ENCODE data around the gene CFAP119.

Gene CFAP119

DNA sequence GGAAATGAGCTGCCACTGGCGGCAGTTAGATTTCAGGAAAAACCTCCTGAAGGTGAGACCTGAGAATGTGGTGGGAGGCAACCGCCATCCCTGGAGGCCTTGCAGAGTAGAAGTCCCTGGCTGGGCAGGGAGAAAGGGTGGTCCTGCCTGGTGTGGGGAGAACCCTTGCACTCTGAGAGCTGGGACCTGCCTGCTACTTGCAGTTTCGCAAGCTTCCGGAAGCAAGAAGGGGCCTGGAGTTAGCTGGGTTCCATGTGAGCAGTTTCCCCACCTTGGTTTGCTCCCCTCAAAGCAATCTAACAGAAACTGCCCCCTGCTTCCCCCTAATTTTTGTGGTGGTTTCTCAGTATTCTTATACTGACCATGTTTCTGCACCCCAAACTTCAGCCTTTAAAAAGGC lies 18.7 kb upstream of the CFAP119 start:
- no peak for DNase-seq

DNA sequence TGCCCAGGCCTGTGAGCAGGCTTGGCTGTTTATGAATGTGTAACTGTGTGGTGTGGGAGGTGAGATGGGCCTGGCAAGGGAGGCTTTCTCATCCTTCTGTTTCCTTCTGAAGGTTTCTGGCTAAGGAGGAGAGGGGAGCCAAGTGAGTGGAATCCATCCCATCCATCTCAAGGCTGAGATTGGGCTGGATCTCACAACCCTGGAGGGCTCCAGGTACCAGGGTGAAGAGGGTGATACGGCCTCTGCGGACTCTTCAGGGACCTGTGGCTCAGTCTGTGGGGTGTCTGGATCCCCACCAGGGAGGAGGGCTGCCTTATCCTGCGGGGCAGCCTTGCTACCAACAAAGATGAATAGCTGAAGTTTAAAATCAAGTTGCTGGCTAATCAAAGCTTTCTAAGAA lies 18.2 kb upstream of the CFAP119 start:
- no peak for DNase-seq

DNA sequence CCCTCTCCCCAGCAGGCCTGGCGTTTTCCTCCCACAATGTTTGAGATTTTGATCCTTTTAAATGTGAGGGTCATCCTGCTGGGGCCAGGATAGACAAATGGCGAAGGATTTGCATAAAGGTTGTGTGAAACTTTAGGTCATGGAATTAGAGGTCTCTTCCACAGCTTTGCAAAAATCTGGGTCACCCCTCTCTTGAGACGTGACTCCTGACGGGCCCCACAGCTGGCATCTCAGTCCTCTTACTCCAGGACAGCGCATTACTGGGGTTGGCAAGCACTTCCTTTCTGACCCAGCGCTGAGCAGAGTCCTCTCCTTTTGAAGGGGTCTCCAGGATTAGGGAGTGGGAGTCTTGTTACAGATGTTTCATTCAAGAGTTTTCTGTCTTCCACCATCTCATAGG lies 17.7 kb upstream of the CFAP119 start:
- no peak for DNase-seq

DNA sequence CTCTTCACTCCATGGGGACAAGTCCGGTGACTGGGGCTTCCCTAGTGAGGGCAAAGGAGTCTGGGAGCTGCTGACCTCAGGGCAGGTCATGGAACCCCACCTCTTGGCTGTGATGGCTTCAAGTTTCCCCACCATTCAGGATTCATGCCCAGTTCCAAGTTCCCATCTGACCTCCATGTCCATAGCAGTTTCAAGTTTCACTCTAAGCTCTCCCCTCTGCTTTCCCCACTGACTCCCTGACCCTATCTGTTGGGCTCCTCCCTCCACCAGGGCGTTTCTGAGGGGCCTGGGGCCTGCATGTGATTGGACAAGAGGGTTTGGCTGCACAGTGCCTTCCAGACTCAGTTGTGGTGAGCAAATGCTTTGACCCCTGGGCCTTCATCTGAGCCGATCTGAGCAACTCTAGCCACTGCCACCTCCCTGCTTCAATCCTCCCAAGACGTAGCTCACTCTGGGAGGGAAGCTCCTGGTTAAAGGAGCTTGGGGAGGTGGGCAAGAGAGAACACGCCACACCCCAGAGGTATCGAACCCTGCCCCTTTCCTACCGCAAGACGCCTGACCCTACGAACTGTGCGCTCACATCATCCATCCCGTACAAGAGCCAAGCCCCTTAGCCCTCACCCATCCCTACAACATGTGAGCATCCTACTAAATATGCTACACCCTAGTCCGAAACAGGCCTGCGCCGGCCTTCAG lies 16.8 kb upstream of the CFAP119 start:
- no peak for DNase-seq

DNA sequence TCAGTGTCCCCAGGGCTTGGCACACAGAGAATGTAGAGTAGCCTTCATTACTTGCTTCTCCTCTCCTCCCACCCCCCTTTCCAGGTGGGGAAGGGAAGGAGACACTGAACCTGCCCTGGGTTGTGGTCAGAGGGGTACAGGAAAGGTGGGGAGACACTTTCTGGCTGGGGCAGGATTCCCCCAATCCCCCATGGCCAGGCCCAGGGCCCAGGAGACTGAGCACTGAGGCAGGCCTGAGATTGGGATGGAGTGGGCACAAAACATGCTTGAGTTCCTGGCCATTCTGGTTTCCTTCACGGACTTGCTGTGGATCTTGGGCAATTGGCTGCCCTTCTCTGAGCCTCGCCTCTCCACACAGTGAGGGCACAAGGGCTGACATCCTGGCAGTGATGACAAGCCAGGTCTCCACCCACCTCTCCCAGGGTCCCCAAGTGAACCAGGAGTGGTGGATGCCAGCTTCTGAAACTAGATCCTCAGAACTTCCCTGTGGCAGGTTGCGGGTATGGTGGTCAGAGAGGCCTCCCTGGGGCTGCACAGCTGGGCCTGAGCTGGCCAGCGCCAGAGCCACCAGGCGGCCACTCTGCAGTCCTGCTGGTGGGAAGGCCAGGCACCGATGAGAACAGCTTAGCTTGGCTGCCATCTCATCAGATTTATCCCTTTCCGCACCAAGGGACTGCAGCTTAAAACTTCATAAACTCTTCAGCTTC lies 15.9 kb upstream of the CFAP119 start:
- DNase-seq, result no peak

DNA sequence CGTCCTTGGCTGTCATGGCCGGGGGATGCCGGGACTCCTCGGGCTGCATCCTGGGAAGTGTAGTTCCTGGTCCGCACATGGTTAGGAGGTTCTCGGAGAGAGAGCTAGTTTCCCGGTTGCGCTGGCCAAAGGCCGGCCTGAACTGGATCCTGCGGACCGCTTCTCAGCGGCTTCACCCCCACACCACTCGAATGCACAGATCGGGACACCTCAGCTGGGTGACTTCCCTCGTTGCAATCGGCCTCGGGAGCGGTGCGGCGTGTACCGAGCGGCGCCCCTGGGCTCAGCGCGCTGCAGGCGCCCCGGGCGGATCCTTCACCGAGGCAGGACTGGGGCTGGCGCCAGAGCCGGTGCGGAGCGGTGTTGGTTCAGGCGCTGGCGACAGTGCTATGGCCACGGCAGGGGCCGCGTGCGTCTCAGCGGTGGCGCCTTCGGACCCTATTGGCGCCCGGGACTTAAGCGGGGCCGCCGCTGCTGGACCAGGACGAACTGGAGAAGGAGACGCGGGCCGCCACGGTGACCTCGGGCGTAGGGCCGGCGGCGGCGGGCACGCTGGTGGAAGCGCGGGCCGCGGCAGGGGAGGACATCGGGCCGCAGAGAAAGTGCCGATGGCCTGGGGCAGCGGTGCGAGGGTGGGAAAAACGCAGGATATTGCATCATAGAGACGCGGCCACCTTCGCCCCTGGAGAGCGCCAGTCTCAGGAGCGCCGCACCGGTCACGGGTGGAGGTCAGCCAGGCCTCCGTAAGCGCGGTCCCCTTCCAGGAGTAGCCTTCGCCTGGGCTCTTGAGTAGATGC lies 13.7 kb upstream of the CFAP119 start:
- peak; percentile 60 for DNase-seq

DNA sequence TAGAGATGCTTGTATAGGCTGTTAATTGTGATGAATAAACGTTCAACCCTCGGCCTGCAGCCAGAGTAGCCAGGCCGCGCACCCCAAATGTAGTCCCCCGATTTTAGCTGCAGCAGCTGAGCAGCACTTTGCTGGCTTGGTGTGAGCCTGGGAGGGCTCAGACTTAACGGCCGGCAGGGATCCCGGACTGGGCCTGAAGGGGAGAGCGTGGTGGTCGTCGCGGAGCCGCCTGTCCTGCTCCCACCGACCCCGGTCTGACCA lies 13.2 kb upstream of the CFAP119 start:
- DNase-seq, result no peak

DNA sequence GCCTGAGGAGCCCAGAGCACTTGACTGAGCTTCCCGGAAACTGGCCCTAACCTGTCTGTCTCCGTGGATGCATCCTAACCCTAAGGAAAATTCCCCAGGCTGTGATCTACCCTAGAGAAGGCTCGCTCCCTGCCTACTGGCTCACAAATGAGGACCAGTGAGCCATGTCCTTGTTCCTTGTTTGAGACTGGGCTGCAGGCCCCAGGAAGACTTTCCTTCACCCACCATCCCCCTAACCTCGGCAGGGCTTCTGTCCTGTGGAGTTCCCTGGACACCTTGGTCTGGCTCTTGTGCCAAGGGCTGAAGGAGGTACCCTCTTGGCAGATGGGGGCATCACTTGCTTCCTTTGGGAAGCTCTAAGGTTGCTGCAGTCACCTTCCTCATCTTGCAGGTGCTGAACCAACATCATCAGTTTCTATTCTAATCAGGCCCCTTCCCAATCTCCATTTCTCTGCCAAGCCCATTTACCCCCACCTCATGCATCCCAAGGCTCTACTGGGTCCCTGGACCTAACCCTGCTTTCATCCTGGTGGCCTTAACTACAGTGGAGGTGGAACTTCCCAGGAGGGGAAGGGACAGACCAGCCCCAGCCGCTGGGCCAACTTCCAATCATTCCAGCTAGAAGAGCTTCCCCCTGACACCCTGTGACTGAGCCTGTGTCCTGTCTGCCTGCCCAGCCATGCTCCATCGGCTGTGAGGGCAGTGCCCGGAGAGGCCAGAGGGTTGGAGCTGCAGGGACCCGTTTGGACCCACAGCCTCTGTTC lies 12.7 kb upstream of the CFAP119 start:
- no peak for DNase-seq

DNA sequence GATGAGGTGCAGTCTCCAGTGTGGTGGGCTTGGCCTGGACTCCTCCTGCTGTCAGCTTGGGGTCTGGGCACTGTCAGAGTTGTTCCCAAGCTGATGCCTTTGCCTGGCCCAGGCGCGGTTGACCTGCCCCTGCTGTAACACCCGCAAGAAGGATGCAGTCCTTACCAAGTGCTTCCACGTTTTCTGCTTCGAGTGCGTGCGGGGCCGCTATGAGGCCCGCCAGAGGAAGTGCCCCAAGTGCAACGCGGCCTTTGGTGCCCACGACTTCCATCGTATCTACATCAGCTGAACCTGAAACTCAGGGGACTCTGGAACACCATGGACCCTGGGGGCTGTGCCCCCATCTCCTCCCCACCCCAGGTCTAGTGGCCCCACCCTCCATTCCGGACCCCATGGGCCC lies 12.0 kb upstream of the CFAP119 start:
- no peak for DNase-seq

DNA sequence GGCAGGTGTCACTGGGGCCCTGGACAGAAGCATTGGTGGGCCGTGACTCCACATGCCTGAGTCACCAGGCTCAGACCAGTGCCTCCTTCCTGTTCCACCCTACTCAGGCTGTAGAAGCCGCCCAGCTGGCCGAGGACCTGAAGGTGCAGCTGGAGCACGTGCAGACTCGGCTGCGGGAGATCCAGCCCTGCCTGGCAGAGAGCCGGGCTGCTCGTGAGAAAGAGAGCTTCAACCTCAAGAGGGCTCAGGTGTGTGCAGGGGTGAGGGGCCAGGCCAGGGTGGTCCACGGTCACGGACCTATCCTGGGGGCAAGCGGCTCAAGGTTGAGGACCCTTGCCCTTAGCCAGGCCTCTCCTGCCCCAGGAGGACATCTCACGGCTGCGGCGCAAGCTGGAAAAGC lies 9.9 kb upstream of the CFAP119 start:
- DNase-seq, result no peak

DNA sequence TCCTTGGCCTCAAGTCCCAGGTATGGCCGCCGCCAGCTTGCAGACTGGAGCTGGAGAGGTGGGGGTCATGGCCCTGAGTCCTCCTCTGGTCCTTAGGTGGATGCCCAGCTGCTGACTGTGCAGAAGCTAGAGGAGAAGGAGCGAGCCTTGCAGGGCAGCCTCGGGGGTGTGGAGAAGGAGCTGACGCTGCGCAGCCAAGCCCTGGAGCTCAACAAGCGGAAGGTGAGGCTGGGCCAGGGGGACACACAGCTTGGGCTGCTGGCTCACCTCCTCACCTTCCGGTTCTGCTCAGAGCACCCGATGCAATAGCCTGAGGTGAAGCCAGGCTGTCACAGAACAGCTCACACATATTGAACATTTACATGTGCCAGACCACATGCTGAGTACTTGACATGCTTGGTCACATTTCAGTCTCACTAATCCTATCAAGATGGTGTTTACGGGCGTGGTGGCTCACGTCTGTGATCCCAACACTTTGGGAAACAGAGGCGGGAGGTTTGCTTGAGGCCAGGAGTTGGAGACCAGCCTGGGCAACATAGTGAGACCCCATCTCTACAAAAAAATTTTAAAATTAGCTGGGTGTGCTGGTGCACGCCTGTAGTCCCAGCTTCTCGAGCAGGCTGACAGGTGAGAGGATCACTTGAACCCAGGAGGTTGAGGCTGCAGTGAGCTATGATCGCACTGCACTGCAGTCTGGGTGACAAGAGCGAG lies 7.7 kb upstream of the CFAP119 start:
- no peak for DNase-seq

DNA sequence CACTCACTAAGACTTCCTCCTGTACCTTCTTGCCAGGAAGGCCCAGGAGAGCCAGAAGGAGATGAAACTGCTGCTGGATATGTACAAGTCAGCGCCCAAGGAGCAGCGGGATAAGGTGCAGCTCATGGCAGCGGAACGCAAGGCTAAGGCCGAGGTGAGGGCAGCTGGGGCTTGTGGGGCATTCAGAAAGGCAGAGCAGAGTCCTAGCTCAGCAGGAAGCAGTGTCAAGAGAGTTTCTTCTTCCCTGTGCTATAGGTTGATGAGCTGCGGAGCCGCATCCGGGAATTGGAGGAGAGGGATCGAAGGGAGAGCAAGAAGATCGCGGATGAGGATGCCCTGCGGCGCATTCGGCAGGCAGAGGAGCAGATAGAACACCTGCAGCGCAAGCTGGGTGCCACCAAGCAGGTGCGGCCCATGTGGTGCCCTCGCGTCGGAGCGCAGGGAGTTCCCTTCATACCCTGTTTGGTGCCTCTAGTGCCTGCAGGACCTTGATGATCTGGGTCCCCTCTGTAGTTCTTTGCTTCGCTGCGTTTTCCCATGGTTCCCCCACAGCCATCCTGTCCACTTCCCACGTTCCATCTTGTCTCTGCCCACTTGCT lies 6.8 kb upstream of the CFAP119 start:
- DNase-seq, result no peak

DNA sequence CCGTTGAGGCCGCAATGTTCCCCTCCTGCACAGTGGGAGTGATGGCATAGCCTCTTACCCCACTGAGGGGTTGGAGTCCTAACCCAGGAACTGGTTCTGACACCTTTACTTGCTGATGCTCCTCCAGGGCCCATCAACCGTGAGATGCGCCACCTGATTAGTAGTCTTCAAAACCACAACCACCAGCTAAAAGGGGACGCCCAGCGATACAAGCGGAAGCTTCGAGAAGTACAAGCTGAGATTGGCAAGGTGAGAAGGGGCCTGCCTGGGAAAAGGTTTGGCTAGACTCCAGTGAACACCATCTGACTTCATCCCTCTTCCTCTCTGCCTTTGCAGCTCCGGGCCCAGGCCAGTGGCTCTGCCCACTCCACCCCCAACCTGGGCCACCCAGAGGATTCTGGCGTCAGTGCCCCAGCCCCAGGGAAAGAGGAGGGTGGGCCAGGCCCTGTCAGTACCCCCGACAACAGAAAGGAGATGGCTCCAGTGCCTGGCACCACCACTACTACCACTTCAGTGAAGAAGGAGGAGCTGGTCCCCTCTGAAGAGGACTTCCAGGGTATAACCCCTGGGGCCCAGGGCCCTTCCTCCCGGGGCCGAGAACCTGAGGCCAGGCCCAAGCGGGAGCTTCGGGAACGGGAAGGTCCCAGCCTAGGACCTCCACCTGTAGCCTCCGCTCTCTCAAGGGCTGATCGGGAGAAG lies 6.1 kb upstream of the CFAP119 start:
- no peak for DNase-seq

DNA sequence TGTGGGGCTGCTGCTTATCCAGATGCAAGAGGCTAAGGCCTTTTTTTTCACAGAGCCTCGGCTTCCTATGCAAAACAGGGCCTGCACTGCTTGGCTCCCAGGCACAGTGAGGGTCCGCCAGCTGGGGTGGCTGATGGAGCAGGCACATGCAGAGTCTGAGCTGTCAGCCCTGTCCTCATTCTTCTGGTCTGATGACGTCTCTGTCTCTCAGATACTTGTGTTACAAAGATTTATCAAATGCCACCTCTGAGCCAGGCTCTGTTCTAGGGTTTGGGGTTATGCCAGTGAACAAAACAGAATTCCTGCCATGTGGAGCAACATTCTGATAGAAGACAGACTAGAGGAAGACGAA lies 5.0 kb upstream of the CFAP119 start:
- no peak for DNase-seq

DNA sequence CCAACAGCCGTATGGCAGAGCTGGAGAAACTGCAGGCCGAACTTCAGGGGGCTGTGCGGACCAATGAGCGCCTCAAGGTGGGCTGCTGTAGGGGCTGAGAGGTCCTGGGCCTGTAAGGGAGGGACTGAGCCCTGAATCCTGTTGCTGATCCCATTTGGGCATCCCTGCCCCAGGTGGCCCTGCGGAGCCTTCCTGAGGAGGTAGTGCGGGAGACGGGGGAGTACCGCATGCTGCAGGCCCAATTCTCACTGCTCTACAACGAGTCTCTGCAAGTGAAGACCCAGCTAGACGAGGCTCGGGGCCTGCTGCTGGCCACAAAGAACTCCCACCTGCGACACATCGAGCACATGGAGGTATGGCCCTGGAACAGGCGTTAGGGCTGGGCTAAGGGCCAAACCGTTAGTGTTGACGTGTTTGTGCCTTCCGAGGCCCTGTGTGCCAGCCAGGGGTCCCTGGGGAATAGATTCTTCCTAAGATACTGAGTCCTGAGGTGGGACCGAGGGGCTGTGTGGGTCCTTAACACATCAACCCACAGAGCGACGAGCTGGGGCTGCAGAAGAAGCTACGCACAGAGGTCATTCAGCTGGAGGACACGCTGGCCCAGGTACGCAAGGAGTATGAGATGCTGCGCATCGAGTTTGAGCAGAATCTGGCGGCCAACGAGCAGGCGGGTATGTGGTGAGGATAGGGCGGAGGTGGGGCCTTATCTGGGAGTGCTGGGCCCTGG lies 4.5 kb upstream of the CFAP119 start:
- no peak for DNase-seq

DNA sequence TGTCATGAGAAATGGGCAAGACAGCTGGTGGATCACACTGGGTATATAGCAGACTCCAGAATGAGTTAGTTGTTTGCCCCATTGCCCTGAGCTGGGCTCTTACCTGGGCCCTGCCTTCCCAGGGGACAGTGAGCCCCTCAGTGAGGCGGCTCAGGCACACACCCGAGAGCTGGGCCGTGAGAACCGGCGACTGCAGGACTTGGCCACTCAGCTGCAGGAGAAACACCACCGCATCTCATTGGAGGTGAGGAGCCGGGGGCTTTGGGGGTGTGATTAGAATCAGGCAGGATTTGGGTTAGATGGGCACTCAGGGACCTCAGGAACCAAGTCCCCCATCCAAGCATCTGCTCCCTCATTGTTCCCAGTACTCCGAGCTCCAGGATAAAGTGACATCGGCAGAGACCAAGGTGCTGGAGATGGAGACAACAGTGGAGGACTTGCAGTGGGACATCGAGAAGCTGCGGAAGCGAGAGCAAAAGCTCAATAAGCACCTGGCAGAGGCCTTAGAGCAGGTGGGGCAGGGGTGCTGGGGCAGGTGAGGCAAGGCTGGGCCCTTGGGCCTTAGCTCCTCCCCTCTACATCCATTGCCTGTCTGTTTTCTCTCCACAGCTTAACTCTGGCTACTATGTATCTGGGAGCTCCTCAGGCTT lies 3.1 kb upstream of the CFAP119 start:
- no peak for DNase-seq

DNA sequence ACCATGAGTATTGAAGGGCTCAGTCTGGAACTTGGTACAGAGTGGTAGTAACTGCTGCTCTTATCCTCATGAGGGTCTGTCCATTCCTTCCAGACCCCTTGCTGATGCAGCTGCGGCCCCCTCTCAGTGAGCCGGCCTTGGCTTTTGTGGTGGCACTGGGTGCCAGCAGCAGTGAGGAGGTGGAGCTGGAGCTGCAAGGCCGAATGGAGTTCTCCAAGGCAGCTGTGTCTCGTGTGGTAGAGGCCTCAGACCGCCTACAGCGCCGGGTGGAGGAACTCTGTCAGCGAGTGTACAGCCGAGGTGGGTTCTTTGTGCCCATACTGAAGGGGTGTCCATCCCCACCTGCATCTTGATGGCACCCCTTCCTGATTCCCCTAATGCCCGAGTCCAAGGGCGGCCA lies 2.2 kb upstream of the CFAP119 start:
- no peak for DNase-seq

DNA sequence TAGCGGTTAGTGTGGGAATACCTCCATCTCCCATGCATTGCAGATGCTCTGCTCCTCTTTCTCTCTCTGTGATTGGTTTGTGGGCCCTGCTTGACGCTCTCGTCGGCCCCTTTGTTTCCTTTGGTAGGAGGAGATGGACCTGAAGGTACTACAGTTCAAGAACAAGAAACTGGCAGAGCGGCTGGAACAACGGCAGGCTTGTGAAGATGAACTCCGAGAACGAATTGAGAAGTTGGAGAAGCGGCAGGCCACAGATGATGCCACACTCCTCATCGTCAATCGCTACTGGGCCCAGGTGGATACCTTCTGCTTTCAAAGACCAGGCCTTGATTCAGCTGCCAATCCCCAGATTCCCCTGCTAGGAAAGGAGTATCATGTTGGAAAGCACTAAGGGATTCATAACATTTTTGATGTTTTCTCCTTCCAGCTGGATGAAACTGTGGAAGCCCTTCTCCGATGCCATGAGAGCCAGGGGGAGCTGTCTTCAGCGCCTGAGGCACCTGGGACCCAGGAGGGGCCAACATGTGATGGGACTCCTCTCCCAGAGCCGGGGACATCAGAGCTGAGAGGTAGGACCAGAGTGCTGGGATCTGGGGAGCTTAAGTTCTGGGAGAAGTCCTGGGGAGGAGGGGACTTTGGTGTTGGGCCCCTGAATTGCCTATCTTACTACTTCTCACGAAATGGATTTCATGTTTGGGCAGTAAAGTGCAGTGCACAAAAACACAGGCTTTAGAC lies 1.3 kb upstream of the CFAP119 start:
- no peak for DNase-seq

DNA sequence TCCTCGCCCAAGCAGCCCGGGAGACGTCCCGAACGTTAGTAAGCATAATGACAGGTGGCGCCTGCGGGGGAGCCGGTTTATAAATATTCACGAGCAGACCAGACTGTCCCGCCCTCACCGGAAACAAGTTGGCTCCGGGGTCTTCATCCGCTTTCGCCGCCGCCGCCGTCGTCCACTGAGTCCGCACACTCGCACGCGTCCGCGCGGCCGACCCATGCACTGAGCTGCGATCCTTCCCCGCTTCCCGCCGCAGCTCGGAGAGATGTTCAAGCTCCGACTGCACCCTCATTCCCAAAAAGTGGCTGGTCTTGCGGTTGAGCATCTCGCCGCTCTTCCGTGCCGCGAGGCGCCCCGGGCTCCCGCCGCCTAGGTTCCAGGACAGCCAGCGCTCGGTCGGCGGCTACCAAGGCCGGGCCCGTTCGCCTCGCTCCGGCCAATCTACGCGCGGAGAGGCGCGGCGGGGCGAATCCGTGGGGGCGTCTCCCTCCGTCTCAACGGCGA lies 385 bp downstream of the CFAP119 start:
- no peak for DNase-seq
